ENCODE results near the gene MTSS2.
"Not testable (repeated sequence)": the region's sequence is repeated elsewhere in the genome, so short reads cannot be mapped to it uniquely, and the experiment has no call there.

The MTSS2 gene

GRCh38 chr16:70675851-70676513 lies 9.9 kb downstream of the MTSS2 start:
- Histone ChIP-seq H3K27ac (ENCODE audit: low read depth, low read length) (no peak overlapping the region), H3K4me1 (ENCODE audit: control insufficient read depth in 5 of 5, insufficient read depth in 5 of 5, low read length in 5 of 5) (peaks cover 0 to 14% (median 13%) of the 10 kb centered on the region in 5 donors), H3K9ac (ENCODE audit: low read length in 5 of 5) (peak overlapping the region in 1 of 5 donors; percentile 33), H3K36me3 (ENCODE audit: control insufficient read depth in 5 of 5, insufficient read depth in 5 of 5, low read length in 5 of 5) (peaks cover 6 to 76% (median 62%) of the 10 kb centered on the region in 5 donors), H3K9me3 (ENCODE audit: control insufficient read depth in 5 of 5, low read length in 5 of 5) (no peaks in the 10 kb centered on the region), H3K27me3 (ENCODE audit: control insufficient read depth in 5 of 5, insufficient read depth in 4 of 5, low read length in 5 of 5) (no peaks in the 10 kb centered on the region), H3K4me3 (ENCODE audit: low read depth in 1 of 5, low read length in 5 of 5) (no peak overlapping the region)

GRCh38 chr16:70674221-70675014 lies 11.4 kb downstream of the MTSS2 start:
- peaks cover 11 to 88% (median 66%) of the 10 kb centered on the region in 5 donors for H3K36me3 ChIP-seq (ENCODE audit: control insufficient read depth in 5 of 5, insufficient read depth in 5 of 5, low read length in 5 of 5)
- no peak overlapping the region for H3K27ac ChIP-seq (ENCODE audit: low read depth, low read length)
- peaks cover 0 to 7% (median 4%) of the 10 kb centered on the region in 5 donors for H3K4me1 ChIP-seq (ENCODE audit: control insufficient read depth in 5 of 5, insufficient read depth in 5 of 5, low read length in 5 of 5)
- no peak overlapping the region for H3K4me3 ChIP-seq (ENCODE audit: low read depth in 1 of 5, low read length in 5 of 5)
- no peaks in the 10 kb centered on the region for H3K9me3 ChIP-seq (ENCODE audit: control insufficient read depth in 5 of 5, low read length in 5 of 5)
- H3K9ac ChIP-seq (ENCODE audit: low read length in 5 of 5), result no peak overlapping the region
- no peaks in the 10 kb centered on the region for H3K27me3 ChIP-seq (ENCODE audit: control insufficient read depth in 5 of 5, insufficient read depth in 4 of 5, low read length in 5 of 5)

GRCh38 chr16:70670938-70671337 lies 14.9 kb downstream of the MTSS2 start:
- not testable (repeated sequence) for H3K27me3 ChIP-seq (ENCODE audit: control insufficient read depth in 5 of 5, insufficient read depth in 4 of 5, low read length in 5 of 5)

GRCh38 chr16:70670175-70670574 lies 15.7 kb downstream of the MTSS2 start:
- peaks cover 22 to 79% (median 55%) of the 10 kb centered on the region in 5 donors for H3K36me3 ChIP-seq (ENCODE audit: control insufficient read depth in 5 of 5, insufficient read depth in 5 of 5, low read length in 5 of 5)
- no peak overlapping the region for H3K27ac ChIP-seq (ENCODE audit: low read depth, low read length)
- no peak overlapping the region for H3K9ac ChIP-seq (ENCODE audit: low read length in 5 of 5)
- peaks cover 0 to 4% (median 0%) of the 10 kb centered on the region in 5 donors for H3K4me1 ChIP-seq (ENCODE audit: control insufficient read depth in 5 of 5, insufficient read depth in 5 of 5, low read length in 5 of 5)
- no peaks in the 10 kb centered on the region for H3K9me3 ChIP-seq (ENCODE audit: control insufficient read depth in 5 of 5, low read length in 5 of 5)
- no peak overlapping the region for H3K4me3 ChIP-seq (ENCODE audit: low read depth in 1 of 5, low read length in 5 of 5)
- no peaks in the 10 kb centered on the region for H3K27me3 ChIP-seq (ENCODE audit: control insufficient read depth in 5 of 5, insufficient read depth in 4 of 5, low read length in 5 of 5)

More at GRCh38 chr16:70670938-70671337, 14.9 kb downstream of the MTSS2 start:
- H3K4me1 ChIP-seq (ENCODE audit: control insufficient read depth in 5 of 5, insufficient read depth in 5 of 5, low read length in 5 of 5); H3K4me3 ChIP-seq (ENCODE audit: low read depth in 1 of 5, low read length in 5 of 5); H3K9me3 ChIP-seq (ENCODE audit: control insufficient read depth in 5 of 5, low read length in 5 of 5); H3K9ac ChIP-seq (ENCODE audit: low read length in 5 of 5); H3K27ac ChIP-seq (ENCODE audit: low read depth, low read length): not testable (repeated sequence)
- H3K36me3 ChIP-seq (ENCODE audit: control insufficient read depth in 5 of 5, insufficient read depth in 5 of 5, low read length in 5 of 5), result peaks cover 22 to 76% (median 52%) of the 10 kb centered on the region in 5 donors

- Histone ChIP-seq H3K27me3 (ENCODE audit: control insufficient read depth in 5 of 5, insufficient read depth in 4 of 5, low read length in 5 of 5) (no peaks in the 10 kb centered on the region), H3K27ac (ENCODE audit: low read depth, low read length) (no peak overlapping the region), H3K9me3 (ENCODE audit: control insufficient read depth in 5 of 5, low read length in 5 of 5) (no peaks in the 10 kb centered on the region), H3K36me3 (ENCODE audit: control insufficient read depth in 5 of 5, insufficient read depth in 5 of 5, low read length in 5 of 5) (peaks cover 17 to 69% (median 59%) of the 10 kb centered on the region in 5 donors), H3K4me1 (ENCODE audit: control insufficient read depth in 5 of 5, insufficient read depth in 5 of 5, low read length in 5 of 5) (peaks cover 0 to 4% (median 0%) of the 10 kb centered on the region in 5 donors), H3K4me3 (ENCODE audit: low read depth in 1 of 5, low read length in 5 of 5) (no peak overlapping the region), H3K9ac (ENCODE audit: low read length in 5 of 5) (no peak overlapping the region)
Measured at GRCh38 chr16:70665806-70666735, 19.8 kb downstream of the MTSS2 start.

- Histone ChIP-seq H3K9ac (ENCODE audit: low read length in 5 of 5) (no peak overlapping the region), H3K4me3 (ENCODE audit: low read depth in 1 of 5, low read length in 5 of 5) (no peak overlapping the region), H3K36me3 (ENCODE audit: control insufficient read depth in 5 of 5, insufficient read depth in 5 of 5, low read length in 5 of 5) (peaks cover 12 to 60% (median 53%) of the 10 kb centered on the region in 5 donors), H3K27ac (ENCODE audit: low read depth, low read length) (no peak overlapping the region), H3K4me1 (ENCODE audit: control insufficient read depth in 5 of 5, insufficient read depth in 5 of 5, low read length in 5 of 5) (peaks cover 0 to 4% (median 0%) of the 10 kb centered on the region in 5 donors), H3K9me3 (ENCODE audit: control insufficient read depth in 5 of 5, low read length in 5 of 5) (no peaks in the 10 kb centered on the region), H3K27me3 (ENCODE audit: control insufficient read depth in 5 of 5, insufficient read depth in 4 of 5, low read length in 5 of 5) (no peaks in the 10 kb centered on the region)
Measured at GRCh38 chr16:70665113-70665694, 20.6 kb downstream of the MTSS2 start.

GRCh38 chr16:70664325-70665112 lies 21.3 kb downstream of the MTSS2 start:
- Histone ChIP-seq H3K27ac (ENCODE audit: low read depth, low read length) (no peak overlapping the region), H3K27me3 (ENCODE audit: control insufficient read depth in 5 of 5, insufficient read depth in 4 of 5, low read length in 5 of 5) (no peaks in the 10 kb centered on the region), H3K9ac (ENCODE audit: low read length in 5 of 5) (no peak overlapping the region), H3K4me1 (ENCODE audit: control insufficient read depth in 5 of 5, insufficient read depth in 5 of 5, low read length in 5 of 5) (peaks cover 0 to 4% (median 0%) of the 10 kb centered on the region in 5 donors), H3K9me3 (ENCODE audit: control insufficient read depth in 5 of 5, low read length in 5 of 5) (no peaks in the 10 kb centered on the region), H3K36me3 (ENCODE audit: control insufficient read depth in 5 of 5, insufficient read depth in 5 of 5, low read length in 5 of 5) (peaks cover 12 to 54% (median 48%) of the 10 kb centered on the region in 5 donors), H3K4me3 (ENCODE audit: low read depth in 1 of 5, low read length in 5 of 5) (no peak overlapping the region)

- H3K36me3 ChIP-seq (ENCODE audit: control insufficient read depth in 5 of 5, insufficient read depth in 5 of 5, low read length in 5 of 5), result peaks cover 7 to 48% (median 45%) of the 10 kb centered on the region in 5 donors
- H3K9ac ChIP-seq (ENCODE audit: low read length in 5 of 5), result no peak overlapping the region
- H3K9me3 ChIP-seq (ENCODE audit: control insufficient read depth in 5 of 5, low read length in 5 of 5), result no peaks in the 10 kb centered on the region
- no peaks in the 10 kb centered on the region for H3K27me3 ChIP-seq (ENCODE audit: control insufficient read depth in 5 of 5, insufficient read depth in 4 of 5, low read length in 5 of 5)
- no peak overlapping the region for H3K4me3 ChIP-seq (ENCODE audit: low read depth in 1 of 5, low read length in 5 of 5)
- H3K27ac ChIP-seq (ENCODE audit: low read depth, low read length), result no peak overlapping the region
- H3K4me1 ChIP-seq (ENCODE audit: control insufficient read depth in 5 of 5, insufficient read depth in 5 of 5, low read length in 5 of 5), result peaks cover 0 to 4% (median 0%) of the 10 kb centered on the region in 5 donors
Measured at GRCh38 chr16:70663524-70664324, 22.1 kb downstream of the MTSS2 start.

All from subcutaneous abdominal adipose tissue (tissue), 5 donors.